Measurements from ENCODE around the gene DAPK2.

DAPK2 gene

GRCh38 chr15:63906266-63906584, 140.1 kb downstream of the DAPK2 start:
- H3K4me3 ChIP-seq (ENCODE audit: low read length) = no peak overlapping the region
- H3K4me2 ChIP-seq (ENCODE audit: low read length) = peak overlapping the region; percentile 21
- no peak overlapping the region for H2AFZ ChIP-seq (ENCODE audit: low read depth, low read length)
- no peaks in the 10 kb centered on the region for H3K9me3 ChIP-seq (ENCODE audit: insufficient read depth, low read length)
- H3K4me1 ChIP-seq (ENCODE audit: low read length) = peaks cover 50% of the 10 kb centered on the region
- no peak overlapping the region for H3K9ac ChIP-seq (ENCODE audit: low read length)
- H3K79me2 ChIP-seq (ENCODE audit: low read length) = no peaks in the 10 kb centered on the region
- no peaks in the 10 kb centered on the region for H3K36me3 ChIP-seq (replicated peaks; ENCODE audit: low read depth, low read length)
- TF ChIP-seq CTCF (IDR thresholded peaks at IDR 0.05; ENCODE audit: low read depth, low read length) (no peak), EZH2phosphoT487 (IDR thresholded peaks at IDR 0.05; ENCODE audit: low read depth) (no peak)
- no peaks in the 10 kb centered on the region for H3K27me3 ChIP-seq (ENCODE audit: low read depth, low read length)
- H3K27ac ChIP-seq (ENCODE audit: low read length) = peak overlapping the region; percentile 39
- no peaks in the 10 kb centered on the region for H4K20me1 ChIP-seq (ENCODE audit: insufficient read depth, low read length)

- no peak overlapping the region for H2AFZ ChIP-seq (ENCODE audit: low read depth, low read length)
- peak overlapping the region; percentile 21 for H3K4me2 ChIP-seq (ENCODE audit: low read length)
- H3K9ac ChIP-seq (ENCODE audit: low read length) = no peak overlapping the region
- H3K36me3 ChIP-seq (replicated peaks; ENCODE audit: low read depth, low read length) = no peaks in the 10 kb centered on the region
- no peak for TF ChIP-seq CTCF (IDR thresholded peaks at IDR 0.05; ENCODE audit: low read depth, low read length)
- TF ChIP-seq EZH2phosphoT487 (IDR thresholded peaks at IDR 0.05; ENCODE audit: low read depth) = no peak
- no peaks in the 10 kb centered on the region for H3K27me3 ChIP-seq (ENCODE audit: low read depth, low read length)
- H3K27ac ChIP-seq (ENCODE audit: low read length) = peak overlapping the region; percentile 39
- H4K20me1 ChIP-seq (ENCODE audit: insufficient read depth, low read length) = no peaks in the 10 kb centered on the region
- no peak overlapping the region for H3K4me3 ChIP-seq (ENCODE audit: low read length)
- H3K4me1 ChIP-seq (ENCODE audit: low read length) = peaks cover 50% of the 10 kb centered on the region
- no peaks in the 10 kb centered on the region for H3K79me2 ChIP-seq (ENCODE audit: low read length)
- no peaks in the 10 kb centered on the region for H3K9me3 ChIP-seq (ENCODE audit: insufficient read depth, low read length)
Measured at GRCh38 chr15:63905558-63906265, 140.6 kb downstream of the DAPK2 start.

- Histone ChIP-seq H3K9ac (ENCODE audit: low read length) (no peak overlapping the region), H3K4me2 (ENCODE audit: low read length) (no peak overlapping the region), H3K27me3 (ENCODE audit: low read depth, low read length) (no peaks in the 10 kb centered on the region), H3K4me1 (ENCODE audit: low read length) (peaks cover 50% of the 10 kb centered on the region), H3K79me2 (ENCODE audit: low read length) (no peaks in the 10 kb centered on the region), H3K4me3 (ENCODE audit: low read length) (no peak overlapping the region), H3K27ac (ENCODE audit: low read length) (no peak overlapping the region), H3K36me3 (replicated peaks; ENCODE audit: low read depth, low read length) (no peaks in the 10 kb centered on the region), H4K20me1 (ENCODE audit: insufficient read depth, low read length) (no peaks in the 10 kb centered on the region), H2AFZ (ENCODE audit: low read depth, low read length) (no peak overlapping the region), H3K9me3 (ENCODE audit: insufficient read depth, low read length) (no peaks in the 10 kb centered on the region)
- TF ChIP-seq CTCF (IDR thresholded peaks at IDR 0.05; ENCODE audit: low read depth, low read length) (no peak), EZH2phosphoT487 (IDR thresholded peaks at IDR 0.05; ENCODE audit: low read depth) (no peak)
Measured at GRCh38 chr15:63905131-63905530, 141.2 kb downstream of the DAPK2 start.

- H2AFZ ChIP-seq (ENCODE audit: low read depth, low read length) = no peak overlapping the region
- no peak overlapping the region for H3K4me3 ChIP-seq (ENCODE audit: low read length)
- no peak overlapping the region for H3K27ac ChIP-seq (ENCODE audit: low read length)
- H3K4me1 ChIP-seq (ENCODE audit: low read length) = peaks cover 50% of the 10 kb centered on the region
- TF ChIP-seq EZH2phosphoT487 (IDR thresholded peaks at IDR 0.05; ENCODE audit: low read depth) (no peak), CTCF (IDR thresholded peaks at IDR 0.05; ENCODE audit: low read depth, low read length) (no peak)
- H3K4me2 ChIP-seq (ENCODE audit: low read length) = peak overlapping the region; percentile 34
- no peaks in the 10 kb centered on the region for H3K9me3 ChIP-seq (ENCODE audit: insufficient read depth, low read length)
- H3K36me3 ChIP-seq (replicated peaks; ENCODE audit: low read depth, low read length) = no peaks in the 10 kb centered on the region
- no peaks in the 10 kb centered on the region for H3K27me3 ChIP-seq (ENCODE audit: low read depth, low read length)
- no peak overlapping the region for H3K9ac ChIP-seq (ENCODE audit: low read length)
- H4K20me1 ChIP-seq (ENCODE audit: insufficient read depth, low read length) = no peaks in the 10 kb centered on the region
- no peaks in the 10 kb centered on the region for H3K79me2 ChIP-seq (ENCODE audit: low read length)
Measured at GRCh38 chr15:63904042-63904441, 142.2 kb downstream of the DAPK2 start.

All from OCI-LY3 (cell line).